ENCODE data around the gene THADA.

DNA sequence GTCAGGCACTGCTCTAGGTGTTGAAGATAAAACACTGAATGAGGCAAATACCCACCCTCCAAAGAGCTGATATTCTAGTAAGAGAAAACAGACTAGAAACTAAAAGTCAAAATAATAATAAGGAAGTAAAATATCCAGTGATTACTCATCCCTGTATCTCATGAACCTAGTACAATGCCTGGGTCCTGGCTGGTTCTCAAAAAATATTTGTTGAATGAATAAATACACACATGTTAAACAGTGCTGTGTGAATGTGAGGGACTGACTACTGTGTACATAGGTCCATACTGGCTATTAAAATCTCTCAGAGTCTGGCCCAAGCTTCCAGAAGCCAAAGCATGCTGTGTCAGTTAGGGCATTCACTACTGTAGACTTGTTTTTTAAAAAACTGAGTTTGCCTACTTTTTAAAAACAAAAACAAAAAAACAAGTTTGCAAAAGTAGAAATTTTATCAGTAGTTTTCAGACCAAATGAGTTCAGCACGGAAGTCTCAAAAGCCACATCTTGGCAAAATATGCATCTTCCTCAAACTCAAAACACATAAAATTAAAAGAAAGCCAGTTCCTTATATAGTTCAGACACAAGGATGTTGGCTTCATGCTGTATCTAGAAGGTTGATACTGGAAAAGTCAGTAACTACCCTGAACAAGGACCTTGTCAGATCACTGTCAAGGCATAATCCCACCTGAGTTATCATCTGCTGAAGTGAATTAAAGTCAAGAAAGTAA lies 136.2 kb downstream of the THADA start:
- TF ChIP-seq, protein P1, sequence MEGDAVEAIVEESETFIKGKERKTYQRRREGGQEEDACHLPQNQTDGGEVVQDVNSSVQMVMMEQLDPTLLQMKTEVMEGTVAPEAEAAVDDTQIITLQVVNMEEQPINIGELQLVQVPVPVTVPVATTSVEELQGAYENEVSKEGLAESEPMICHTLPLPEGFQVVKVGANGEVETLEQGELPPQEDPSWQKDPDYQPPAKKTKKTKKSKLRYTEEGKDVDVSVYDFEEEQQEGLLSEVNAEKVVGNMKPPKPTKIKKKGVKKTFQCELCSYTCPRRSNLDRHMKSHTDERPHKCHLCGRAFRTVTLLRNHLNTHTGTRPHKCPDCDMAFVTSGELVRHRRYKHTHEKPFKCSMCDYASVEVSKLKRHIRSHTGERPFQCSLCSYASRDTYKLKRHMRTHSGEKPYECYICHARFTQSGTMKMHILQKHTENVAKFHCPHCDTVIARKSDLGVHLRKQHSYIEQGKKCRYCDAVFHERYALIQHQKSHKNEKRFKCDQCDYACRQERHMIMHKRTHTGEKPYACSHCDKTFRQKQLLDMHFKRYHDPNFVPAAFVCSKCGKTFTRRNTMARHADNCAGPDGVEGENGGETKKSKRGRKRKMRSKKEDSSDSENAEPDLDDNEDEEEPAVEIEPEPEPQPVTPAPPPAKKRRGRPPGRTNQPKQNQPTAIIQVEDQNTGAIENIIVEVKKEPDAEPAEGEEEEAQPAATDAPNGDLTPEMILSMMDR (conservative IDR thresholded peaks at IDR 0.05; ENCODE audit: low read length): no peak
- TF ChIP-seq EZH2phosphoT487 (IDR thresholded peaks at IDR 0.05; ENCODE audit: borderline replicate concordance, low read depth, low read length): no peak

Measured in OCI-LY7 (cell line).